Gastrocnemius medialis (tissue), 4 donors: Measurements from ENCODE around the gene LCLAT1.

Experiments used
- CTCF ChIP-seq, 5 experiments: fragments of 450-650 bp in 3 of 5; fragments of 200-600 bp in 2 of 5; sonication (generic) in 2 of 5; IDR thresholded peaks in 4 of 5; conservative IDR thresholded peaks in 1 of 5; 1 replicate in 4 of 5; 2 replicates in 1 of 5; pipeline ENCODE4 v1.5.1; 2016 to 2019; ENCODE audit warnings: antibody characterized with exemption in 5 of 5, mild to moderate bottlenecking in 3 of 5, moderate library complexity in 3 of 5
- POLR2A ChIP-seq, 2 donors: fragments of 450-650 bp; IDR thresholded peaks; one replicate each; pipeline ENCODE4 v1.6.1; 2017; ENCODE audit warnings: antibody characterized with exemption in 2 of 2, mild to moderate bottlenecking in 2 of 2, moderate library complexity in 2 of 2

- TF ChIP-seq CTCF (IDR thresholded peaks at IDR 0.05 in 4 of 5, conservative IDR thresholded peaks at IDR 0.05 in 1 of 5) (no peak), POLR2A (IDR thresholded peaks at IDR 0.05) (no peak)
These were observed 4.0 kb upstream of the LCLAT1 start for GRCh38 chr2:30443081-30443480.
